Neural cell (in vitro differentiated cells): ENCODE measurements around the gene THUMPD3. TPM values are rescaled to one million over a fixed set of nuclear protein-coding genes. Genes with fewer than 3 reads are reported as not detected.

Source experiments
- H2AFZ ChIP-seq: fragments of 200-600, 300-800 bp; sonication (generic), shearing (Covaris generic); 2 replicates; pipeline ENCODE4 v1.6.0; 2014; ENCODE audit warnings: low read depth, mild to moderate bottlenecking, antibody characterized with exemption, low read length, moderate library complexity
- H3F3A ChIP-seq: fragments of 200-600 bp; shearing (Covaris generic); 2 replicates; pipeline ENCODE4 v1.6.1; 2016; ENCODE audit warnings: mild to moderate bottlenecking, moderate library complexity, mixed read lengths, antibody characterized with exemption, low read length; ENCODE audit not compliant: insufficient read depth, poor library complexity, severe bottlenecking
- H3K27ac ChIP-seq: fragments of 200-600, 300-800 bp; sonication (generic), shearing (Covaris generic); 2 replicates; pipeline ENCODE4 v1.5.1; 2014; ENCODE audit warnings: mild to moderate bottlenecking, low read length, moderate library complexity
- H3K27me3 ChIP-seq: fragments of 300-800, 200-600 bp; sonication (generic), shearing (Covaris generic); 2 replicates; pipeline ENCODE4 v1.6.0; 2014; ENCODE audit warnings: mild to moderate bottlenecking, low read depth, low read length, moderate library complexity; ENCODE audit not compliant: insufficient read depth
- H3K36me3 ChIP-seq: fragments of 300-800, 200-600 bp; sonication (generic), shearing (Covaris generic); 2 replicates; pipeline ENCODE4 v1.5.1; 2014; ENCODE audit warnings: mild to moderate bottlenecking, antibody characterized with exemption, low read length, moderate library complexity; ENCODE audit not compliant: insufficient read depth
- H3K4me2 ChIP-seq: fragments of 300-800, 200-600 bp; sonication (generic), shearing (Covaris generic); 2 replicates; pipeline ENCODE4 v1.6.0; 2014; ENCODE audit warnings: mild to moderate bottlenecking, low read length
- H3K4me3 ChIP-seq: fragments of 300-800, 200-600 bp; sonication (generic), shearing (Covaris generic); 2 replicates; pipeline ENCODE4 v1.5.1; 2014; ENCODE audit warnings: mild to moderate bottlenecking, low read length, moderate library complexity
- H3K79me2 ChIP-seq: fragments of 200-600 bp; shearing (Covaris generic); replicated peaks from 2 replicates; pipeline ENCODE4 v1.6.0; 2014; ENCODE audit warnings: mild to moderate bottlenecking, low read length, moderate library complexity; ENCODE audit not compliant: insufficient read depth
- H3K9ac ChIP-seq: fragments of 300-800, 200-600 bp; sonication (generic), shearing (Covaris generic); 2 replicates; pipeline ENCODE4 v1.6.1; 2016; ENCODE audit warnings: mild to moderate bottlenecking, low read length, mixed read lengths
- H3K9me2 ChIP-seq: fragments of 200-600 bp; shearing (Covaris generic); 2 replicates; pipeline ENCODE4 v1.6.1; 2016; ENCODE audit warnings: mild to moderate bottlenecking, low read length, mixed read lengths; ENCODE audit not compliant: insufficient read depth
- H3K9me3 ChIP-seq: fragments of 200-600, 300-800 bp; sonication (generic), shearing (Covaris generic); 2 replicates; pipeline ENCODE4 v1.6.1; 2016; ENCODE audit warnings: mild to moderate bottlenecking, mixed run types, low read length, moderate library complexity, mixed read lengths
- H4K20me1 ChIP-seq: fragments of 200-600 bp; shearing (Covaris generic); 2 replicates; pipeline ENCODE4 v1.6.1; 2016; ENCODE audit warnings: mild to moderate bottlenecking, mixed run types; ENCODE audit not compliant: insufficient read depth
- EP300 ChIP-seq: fragments of 450-650 bp; conservative IDR thresholded peaks from 2 replicates; pipeline ENCODE4 v1.6.1; 2014; ENCODE audit warnings: antibody characterized with exemption, mild to moderate bottlenecking, moderate library complexity; ENCODE audit not compliant: poor library complexity, severe bottlenecking
- EZH2 ChIP-seq: fragments of 200-600, 300-800 bp; shearing (Covaris generic), sonication (generic); IDR thresholded peaks from 2 replicates; pipeline ENCODE4 v1.6.1; 2014; ENCODE audit warnings: antibody characterized with exemption, low read length, borderline replicate concordance, mild to moderate bottlenecking; ENCODE audit not compliant: insufficient read depth, poor library complexity, severe bottlenecking
- MXI1 ChIP-seq: fragments of 450-650 bp; conservative IDR thresholded peaks from 2 replicates; pipeline ENCODE4 v1.6.1; 2014; ENCODE audit warnings: antibody characterized with exemption, mild to moderate bottlenecking; ENCODE audit not compliant: poor library complexity, severe bottlenecking
- POLR2AphosphoS5 ChIP-seq: IDR thresholded peaks from 2 replicates; pipeline ENCODE4 v1.6.1; 2012
- RAD21 ChIP-seq: fragments of 450-650 bp; conservative IDR thresholded peaks from 2 replicates; pipeline ENCODE4 v1.6.1; 2014; ENCODE audit warnings: antibody characterized with exemption, mild to moderate bottlenecking, moderate library complexity
- SMC3 ChIP-seq: fragments of 450-650 bp; conservative IDR thresholded peaks from 2 replicates; pipeline ENCODE4 v1.6.1; 2014; ENCODE audit warnings: antibody characterized with exemption, mild to moderate bottlenecking, moderate library complexity; ENCODE audit not compliant: poor library complexity
- TAF1 ChIP-seq: IDR thresholded peaks from 2 replicates; pipeline ENCODE4 v1.6.1; 2012; ENCODE audit warnings: low read depth
- polyA plus RNA-seq: library from polyadenylated mRNA; depleted of rRNA; stranded (reverse); fragments of >200 nt; gene quantifications from 2 replicates; pipeline ENCODE4 v1.2.3, GENCODE V29; 2014
- TF ChIP-seq, protein P1 (sequence below): IDR thresholded peaks from 2 replicates; pipeline ENCODE4 v1.6.1; 2012; ENCODE audit warnings: borderline replicate concordance
- TF ChIP-seq, protein P2 (sequence below): fragments of 450-650 bp; IDR thresholded peaks from 2 replicates; pipeline ENCODE4 v1.5.1; 2014; ENCODE audit warnings: antibody characterized with exemption, mild to moderate bottlenecking, moderate library complexity; ENCODE audit not compliant: poor library complexity, severe bottlenecking

The THUMPD3 gene
- polyA plus RNA-seq, 1 donor from 2014 or later: 32.6 TPM

DNA sequence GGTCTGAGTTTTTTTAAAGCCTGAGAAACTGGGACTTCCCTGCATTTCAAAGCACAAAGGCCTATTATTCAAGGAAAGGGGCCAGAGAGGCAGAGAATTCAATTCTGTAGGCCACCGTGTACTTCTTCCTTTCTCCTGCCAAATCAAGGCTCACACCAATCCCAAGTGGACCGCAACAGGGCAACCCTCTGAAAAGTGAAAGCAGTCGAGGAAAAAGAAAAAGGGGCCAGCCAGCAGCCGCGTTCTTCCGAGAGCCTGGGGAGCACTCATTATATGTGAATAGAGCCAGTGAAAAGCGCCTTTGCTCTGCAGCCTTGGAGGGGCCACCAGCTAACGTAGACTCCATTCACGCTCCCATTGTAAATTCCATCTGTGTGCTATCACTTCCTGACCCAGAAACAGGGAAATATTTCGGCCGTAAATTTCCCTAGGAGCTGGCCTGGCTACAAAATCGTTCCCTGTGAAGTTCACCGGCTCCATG lies 45.9 kb upstream of the THUMPD3 start:
- H2AFZ ChIP-seq: no peak overlapping the region

DNA sequence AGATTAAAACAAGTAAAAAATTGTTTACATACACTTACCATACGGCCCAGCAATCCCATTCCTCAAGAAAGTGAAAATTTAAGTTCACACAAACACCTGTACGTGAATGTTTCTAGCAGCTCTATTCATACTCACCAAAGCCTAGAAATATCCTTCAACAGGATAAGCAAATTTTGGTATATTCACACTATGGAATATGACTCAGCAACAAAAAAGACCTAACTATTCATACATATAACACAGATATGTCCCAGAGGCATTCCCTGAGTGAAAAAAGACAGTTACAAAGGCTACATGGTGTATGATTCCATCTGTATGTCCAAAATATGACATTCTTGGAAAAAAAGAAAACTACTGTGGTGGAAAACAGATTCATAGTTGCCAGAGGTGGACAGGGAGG lies 40.1 kb upstream of the THUMPD3 start:
- Histone ChIP-seq H2AFZ (no peak overlapping the region), H3K9me2 (no peaks in the 10 kb centered on the region), H3K9ac (no peak overlapping the region), H3K79me2 (no peaks in the 10 kb centered on the region), H3K9me3 (no peaks in the 10 kb centered on the region), H3K36me3 (no peaks in the 10 kb centered on the region), H3K27me3 (no peaks in the 10 kb centered on the region), H3K4me2 (no peak overlapping the region), H3K4me3 (no peak overlapping the region), H4K20me1 (no peaks in the 10 kb centered on the region), H3F3A (no peaks in the 10 kb centered on the region), H3K27ac (no peak overlapping the region)
- TF ChIP-seq MXI1 (no peak), TAF1 (no peak), POLR2AphosphoS5 (no peak), EP300 (no peak), EZH2 (no peak), RAD21 (no peak), SMC3 (no peak)
- TF ChIP-seq, protein P1, sequence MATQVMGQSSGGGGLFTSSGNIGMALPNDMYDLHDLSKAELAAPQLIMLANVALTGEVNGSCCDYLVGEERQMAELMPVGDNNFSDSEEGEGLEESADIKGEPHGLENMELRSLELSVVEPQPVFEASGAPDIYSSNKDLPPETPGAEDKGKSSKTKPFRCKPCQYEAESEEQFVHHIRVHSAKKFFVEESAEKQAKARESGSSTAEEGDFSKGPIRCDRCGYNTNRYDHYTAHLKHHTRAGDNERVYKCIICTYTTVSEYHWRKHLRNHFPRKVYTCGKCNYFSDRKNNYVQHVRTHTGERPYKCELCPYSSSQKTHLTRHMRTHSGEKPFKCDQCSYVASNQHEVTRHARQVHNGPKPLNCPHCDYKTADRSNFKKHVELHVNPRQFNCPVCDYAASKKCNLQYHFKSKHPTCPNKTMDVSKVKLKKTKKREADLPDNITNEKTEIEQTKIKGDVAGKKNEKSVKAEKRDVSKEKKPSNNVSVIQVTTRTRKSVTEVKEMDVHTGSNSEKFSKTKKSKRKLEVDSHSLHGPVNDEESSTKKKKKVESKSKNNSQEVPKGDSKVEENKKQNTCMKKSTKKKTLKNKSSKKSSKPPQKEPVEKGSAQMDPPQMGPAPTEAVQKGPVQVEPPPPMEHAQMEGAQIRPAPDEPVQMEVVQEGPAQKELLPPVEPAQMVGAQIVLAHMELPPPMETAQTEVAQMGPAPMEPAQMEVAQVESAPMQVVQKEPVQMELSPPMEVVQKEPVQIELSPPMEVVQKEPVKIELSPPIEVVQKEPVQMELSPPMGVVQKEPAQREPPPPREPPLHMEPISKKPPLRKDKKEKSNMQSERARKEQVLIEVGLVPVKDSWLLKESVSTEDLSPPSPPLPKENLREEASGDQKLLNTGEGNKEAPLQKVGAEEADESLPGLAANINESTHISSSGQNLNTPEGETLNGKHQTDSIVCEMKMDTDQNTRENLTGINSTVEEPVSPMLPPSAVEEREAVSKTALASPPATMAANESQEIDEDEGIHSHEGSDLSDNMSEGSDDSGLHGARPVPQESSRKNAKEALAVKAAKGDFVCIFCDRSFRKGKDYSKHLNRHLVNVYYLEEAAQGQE: no peak
- TF ChIP-seq, protein P2, sequence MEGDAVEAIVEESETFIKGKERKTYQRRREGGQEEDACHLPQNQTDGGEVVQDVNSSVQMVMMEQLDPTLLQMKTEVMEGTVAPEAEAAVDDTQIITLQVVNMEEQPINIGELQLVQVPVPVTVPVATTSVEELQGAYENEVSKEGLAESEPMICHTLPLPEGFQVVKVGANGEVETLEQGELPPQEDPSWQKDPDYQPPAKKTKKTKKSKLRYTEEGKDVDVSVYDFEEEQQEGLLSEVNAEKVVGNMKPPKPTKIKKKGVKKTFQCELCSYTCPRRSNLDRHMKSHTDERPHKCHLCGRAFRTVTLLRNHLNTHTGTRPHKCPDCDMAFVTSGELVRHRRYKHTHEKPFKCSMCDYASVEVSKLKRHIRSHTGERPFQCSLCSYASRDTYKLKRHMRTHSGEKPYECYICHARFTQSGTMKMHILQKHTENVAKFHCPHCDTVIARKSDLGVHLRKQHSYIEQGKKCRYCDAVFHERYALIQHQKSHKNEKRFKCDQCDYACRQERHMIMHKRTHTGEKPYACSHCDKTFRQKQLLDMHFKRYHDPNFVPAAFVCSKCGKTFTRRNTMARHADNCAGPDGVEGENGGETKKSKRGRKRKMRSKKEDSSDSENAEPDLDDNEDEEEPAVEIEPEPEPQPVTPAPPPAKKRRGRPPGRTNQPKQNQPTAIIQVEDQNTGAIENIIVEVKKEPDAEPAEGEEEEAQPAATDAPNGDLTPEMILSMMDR: no peak

More for the DNA sequence above, 45.9 kb upstream of the THUMPD3 start:
- Histone ChIP-seq H3K36me3 (no peaks in the 10 kb centered on the region), H3K4me3 (no peak overlapping the region), H3K79me2 (no peaks in the 10 kb centered on the region), H3K27ac (no peak overlapping the region), H4K20me1 (no peaks in the 10 kb centered on the region), H3K27me3 (no peaks in the 10 kb centered on the region), H3F3A (no peaks in the 10 kb centered on the region), H3K9me2 (no peaks in the 10 kb centered on the region), H3K9ac (no peak overlapping the region), H3K9me3 (no peaks in the 10 kb centered on the region), H3K4me2 (no peak overlapping the region)
- no peak for TF ChIP-seq TAF1

DNA sequence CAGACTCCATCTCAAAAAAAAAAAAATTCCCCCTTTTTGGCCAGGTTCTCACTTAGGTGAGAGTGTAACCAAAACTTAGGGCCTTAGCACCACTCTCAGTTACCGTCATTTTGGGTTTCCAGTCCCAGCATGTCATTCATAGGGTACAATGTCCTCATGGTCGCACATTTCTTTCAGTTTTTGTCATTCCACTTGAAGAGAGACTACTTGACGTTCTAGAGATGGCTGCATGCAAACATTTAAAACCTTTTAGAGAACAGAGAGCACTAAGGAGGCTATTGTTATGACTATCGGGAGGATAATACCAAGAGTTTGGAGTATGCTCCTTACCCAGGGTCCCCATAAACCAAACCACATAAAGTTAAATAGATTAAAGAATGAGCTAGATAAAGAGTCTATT lies 37.9 kb upstream of the THUMPD3 start:
- H2AFZ ChIP-seq: no peak overlapping the region
- H3K4me3 ChIP-seq: no peak overlapping the region
- TF ChIP-seq EP300: no peak
- TF ChIP-seq MXI1: no peak
- no peaks in the 10 kb centered on the region for H3K9me3 ChIP-seq
- H3F3A ChIP-seq: no peaks in the 10 kb centered on the region
- no peak overlapping the region for H3K27ac ChIP-seq
- H4K20me1 ChIP-seq: no peaks in the 10 kb centered on the region
- H3K27me3 ChIP-seq: no peaks in the 10 kb centered on the region
- H3K36me3 ChIP-seq: no peaks in the 10 kb centered on the region
- no peak overlapping the region for H3K4me2 ChIP-seq
- H3K9me2 ChIP-seq: no peaks in the 10 kb centered on the region
- H3K79me2 ChIP-seq: no peaks in the 10 kb centered on the region
- no peak overlapping the region for H3K9ac ChIP-seq
